Prostate gland (tissue), 2 donors: ENCODE data around the gene ADAMTS2. TPM values are rescaled to one million over a fixed set of nuclear protein-coding genes. Genes with fewer than 3 reads are reported as not detected.

Experiments
- DNase-seq: peaks from one replicate; pipeline ENCODE4 v3.0.0-alpha.2; 2019; ENCODE audit warnings: low spot score
- H3K27ac ChIP-seq, 2 donors: fragments of 200-600 bp; sonication (generic); 2 replicates each; pipeline ENCODE4 v1.5.1; 2017 to 2019
- H3K27me3 ChIP-seq: fragments of 200-600 bp; sonication (generic); replicated peaks from 2 replicates; pipeline ENCODE4 v1.5.1; 2019; ENCODE audit not compliant: insufficient read depth
- H3K36me3 ChIP-seq, 2 donors: fragments of 200-600 bp; sonication (generic); 1 replicate in 1 of 2; 2 replicates in 1 of 2; pipeline versions ENCODE4 v1.5.1 to v1.8.1; 2017 to 2019
- H3K4me1 ChIP-seq: fragments of 200-600 bp; sonication (generic); replicated peaks from 2 replicates; pipeline ENCODE4 v1.5.1; 2019
- H3K4me3 ChIP-seq, 2 donors: fragments of 200-600 bp; sonication (generic); 2 replicates each; pipeline ENCODE4 v1.5.1; 2017 to 2019
- H3K9me3 ChIP-seq: fragments of 200-600 bp; sonication (generic); 2 replicates; pipeline ENCODE4 v1.5.1; 2017
- CTCF ChIP-seq, 4 experiments: fragments of 200-600 bp in 2 of 4; fragments of 450-650 bp in 2 of 4; sonication (generic) in 2 of 4; IDR thresholded peaks; 1 replicate in 3 of 4; 2 replicates in 1 of 4; pipeline ENCODE4 v1.5.1; 2016 to 2019; ENCODE audit warnings: antibody characterized with exemption in 4 of 4, mild to moderate bottlenecking in 2 of 4, moderate library complexity in 2 of 4
- POLR2A ChIP-seq: fragments of 450-650 bp; IDR thresholded peaks from one replicate; pipeline ENCODE4 v1.6.1; 2016; ENCODE audit warnings: antibody characterized with exemption, mild to moderate bottlenecking
- POLR2AphosphoS5 ChIP-seq: sonication (generic); formaldehyde crosslinking; IDR thresholded peaks from one replicate; pipeline ENCODE4 v1.6.1; 2017; ENCODE audit warnings: antibody characterized with exemption
- WGBS: methylation state at CpG from one replicate; pipeline ENCODE4 v1.1.5; 2018; 5-methylcytosine and 5-hydroxymethylcytosine counted together
- intact Hi-C: fragments of 100-400 bp; cut with DNase I; formaldehyde crosslinking; loops from one replicate; pipeline ENCODE4 v1.14.2; 2022
- total RNA-seq, 2 donors: library from RNA; depleted of rRNA; stranded (reverse); fragments of >200 nt; gene quantifications; one replicate each; pipeline ENCODE4 v1.1.0, GENCODE V29; 2016

The ADAMTS2 gene
- total RNA-seq, 2 donors from 2014 or later = 2.0 to 20.3 TPM

GRCh38 chr5:179307013-179307800 is 38.1 kb downstream of the ADAMTS2 start:
- WGBS = 83% methylated on average over 29 of the region's 29 CpGs

GRCh38 chr5:179306191-179307012 is 38.9 kb downstream of the ADAMTS2 start:
- Histone ChIP-seq H3K4me1 (no peaks in the 10 kb centered on the region), H3K9me3 (no peaks in the 10 kb centered on the region), H3K27ac (no peak overlapping the region), H3K36me3 (no peaks in the 10 kb centered on the region), H3K4me3 (no peak overlapping the region), H3K27me3 (no peaks in the 10 kb centered on the region)
- TF ChIP-seq POLR2AphosphoS5 (no peak), CTCF (IDR thresholded peaks at IDR 0.05) (no peak), POLR2A (no peak)
- DNase-seq = no peak
- intact Hi-C loops = no loop called here
- WGBS = 88% methylated on average over 7 of the region's 7 CpGs

More at GRCh38 chr5:179307013-179307800, 38.1 kb downstream of the ADAMTS2 start:
- no peak overlapping the region for H3K27ac ChIP-seq
- H3K9me3 ChIP-seq = no peaks in the 10 kb centered on the region
- H3K4me1 ChIP-seq = no peaks in the 10 kb centered on the region
- DNase-seq = no peak
- TF ChIP-seq POLR2A = no peak
- no peak for TF ChIP-seq CTCF (IDR thresholded peaks at IDR 0.05)
- TF ChIP-seq POLR2AphosphoS5 = no peak
- no peaks in the 10 kb centered on the region for H3K27me3 ChIP-seq
- no peak overlapping the region for H3K4me3 ChIP-seq
- no peaks in the 10 kb centered on the region for H3K36me3 ChIP-seq
- intact Hi-C loops = no loop called here

- DNase-seq = no peak
- Histone ChIP-seq H3K4me3 (no peak overlapping the region), H3K36me3 (no peaks in the 10 kb centered on the region), H3K27ac (no peak overlapping the region), H3K27me3 (no peaks in the 10 kb centered on the region), H3K4me1 (no peaks in the 10 kb centered on the region), H3K9me3 (no peaks in the 10 kb centered on the region)
- WGBS = 93% methylated on average over 1 of the region's 1 CpG
- TF ChIP-seq CTCF (IDR thresholded peaks at IDR 0.05) (no peak), POLR2A (no peak), POLR2AphosphoS5 (no peak)
- intact Hi-C loops = no loop called here
Observed at GRCh38 chr5:179304871-179305270, 40.4 kb downstream of the ADAMTS2 start.

- WGBS = 81% methylated on average over 5 of the region's 5 CpGs
- intact Hi-C loops = no loop called here
- Histone ChIP-seq H3K36me3 (no peaks in the 10 kb centered on the region), H3K4me3 (no peak overlapping the region), H3K4me1 (no peaks in the 10 kb centered on the region), H3K9me3 (no peaks in the 10 kb centered on the region), H3K27ac (no peak overlapping the region), H3K27me3 (no peaks in the 10 kb centered on the region)
- DNase-seq = no peak
- TF ChIP-seq CTCF (IDR thresholded peaks at IDR 0.05) (no peak), POLR2A (no peak), POLR2AphosphoS5 (no peak)
Observed at GRCh38 chr5:179304466-179304865, 40.8 kb downstream of the ADAMTS2 start.
